ENCODE data around the gene ABHD13. TPM values are rescaled to one million over a fixed set of nuclear protein-coding genes. Genes with fewer than 3 reads are reported as not detected.
A peak's percentile ranks its signal among the peaks of the same experiment; 100 is the strongest.
"Not testable (repeated sequence)": the region's sequence is repeated elsewhere in the genome, so short reads cannot be mapped to it uniquely, and the experiment has no call there.

Gene ABHD13
- total RNA-seq, 4 donors from 2014 or later: 11.6 to 23.8 (median 16.6) TPM

- no peak for TF ChIP-seq EP300 (IDR thresholded peaks at IDR 0.05)
- H3K9me3 ChIP-seq: no peaks in the 10 kb centered on the region
- 83 to 97% methylated on average over 4 of the region's 4 CpGs for WGBS, 2 donors (ENCODE audit: low coverage in 1 of 2)
- H3K36me3 ChIP-seq: no peaks in the 10 kb centered on the region
- peaks cover 0 to 25% (median 7%) of the 10 kb centered on the region in 3 donors for H3K4me1 ChIP-seq
- no peak overlapping the region for H3K27ac ChIP-seq
- no peak for ATAC-seq
- no peak overlapping the region for H3K4me3 ChIP-seq
- H3K27me3 ChIP-seq: no peaks in the 10 kb centered on the region
Measured at GRCh38 chr13:108267347-108267746, 49.2 kb downstream of the ABHD13 start.

- not testable (repeated sequence) for H3K27ac ChIP-seq, H3K36me3 ChIP-seq, ATAC-seq, H3K27me3 ChIP-seq, H3K4me3 ChIP-seq, H3K9me3 ChIP-seq
- H3K4me1 ChIP-seq: peaks cover 0 to 25% (median 7%) of the 10 kb centered on the region in 3 donors
- 88 to 97% methylated on average over 2 to 3 of the region's 3 CpGs for WGBS, 2 donors (ENCODE audit: low coverage in 1 of 2)
Measured at GRCh38 chr13:108267855-108268254, 49.7 kb downstream of the ABHD13 start.

- WGBS, 2 donors (ENCODE audit: low coverage in 1 of 2): 72 to 80% methylated on average over 4 of the region's 4 CpGs
- Histone ChIP-seq H3K36me3 (no peaks in the 10 kb centered on the region), H3K27me3 (no peaks in the 10 kb centered on the region), H3K9me3 (no peaks in the 10 kb centered on the region), H3K4me3 (no peak overlapping the region), H3K27ac (peak overlapping the region in 1 of 4 donors; percentile 48), H3K4me1 (peaks cover 0 to 25% (median 7%) of the 10 kb centered on the region in 3 donors)
- ATAC-seq: no peak
- TF ChIP-seq EP300 (IDR thresholded peaks at IDR 0.05) (no peak), CTCF (IDR thresholded peaks at IDR 0.05) (no peak)
Measured at GRCh38 chr13:108268466-108269112, 50.4 kb downstream of the ABHD13 start.

- no peak for TF ChIP-seq POLR2AphosphoS5 (IDR thresholded peaks at IDR 0.05)
- no peak for TF ChIP-seq EP300 (IDR thresholded peaks at IDR 0.05)
- no peak for TF ChIP-seq CTCF (IDR thresholded peaks at IDR 0.05)
- no peak for TF ChIP-seq POLR2A (IDR thresholded peaks at IDR 0.05)
- Histone ChIP-seq H3K36me3 (no peaks in the 10 kb centered on the region), H3K27me3 (no peaks in the 10 kb centered on the region), H3K27ac (peak within 1 kb of the TSS in 3 of 4 donors; percentile 47 to 73 (median 48)), H3K4me1 (peaks cover 0 to 25% (median 7%) of the 10 kb centered on the region in 3 donors), H3K9me3 (no peaks in the 10 kb centered on the region), H3K4me3 (peak within 1 kb of the TSS; percentile 7 to 48)
- 7 to 18% methylated on average over 3 to 6 of the region's 16 CpGs for WGBS, 2 donors (ENCODE audit: low coverage in 1 of 2)
- peak; percentile 40 for ATAC-seq
Measured at GRCh38 chr13:108269601-108270328, 51.6 kb downstream of the ABHD13 start, which contains the start of gene TNFSF13B. TNFSF13B (plus strand) TSS chr13:108269718; CDS start chr13:108269896, 178 bp downstream.

GRCh38 chr13:108270442-108270841, 52.2 kb downstream of the ABHD13 start:
- Histone ChIP-seq H3K9me3 (no peaks in the 10 kb centered on the region), H3K27me3 (no peaks in the 10 kb centered on the region), H3K4me3 (peak overlapping the region; percentile 7 to 48), H3K36me3 (no peaks in the 10 kb centered on the region), H3K27ac (peak overlapping the region in 3 of 4 donors; percentile 47 to 73 (median 48)), H3K4me1 (peaks cover 0 to 25% (median 7%) of the 10 kb centered on the region in 3 donors)
- ATAC-seq: no peak
- TF ChIP-seq CTCF (IDR thresholded peaks at IDR 0.05) (no peak), POLR2A (IDR thresholded peaks at IDR 0.05) (no peak), EP300 (IDR thresholded peaks at IDR 0.05) (no peak), POLR2AphosphoS5 (IDR thresholded peaks at IDR 0.05) (no peak)
- WGBS, 2 donors (ENCODE audit: low coverage in 1 of 2): 4 to 83% methylated on average over 1 to 3 of the region's 3 CpGs

- no peaks in the 10 kb centered on the region for H3K27me3 ChIP-seq
- ATAC-seq: no peak
- H3K4me1 ChIP-seq: peaks cover 0 to 25% (median 7%) of the 10 kb centered on the region in 3 donors
- no peak for TF ChIP-seq EP300 (IDR thresholded peaks at IDR 0.05)
- TF ChIP-seq POLR2A (IDR thresholded peaks at IDR 0.05): no peak
- no peak for TF ChIP-seq CTCF (IDR thresholded peaks at IDR 0.05)
- no peak for TF ChIP-seq POLR2AphosphoS5 (IDR thresholded peaks at IDR 0.05)
- no peak overlapping the region for H3K27ac ChIP-seq
- H3K4me3 ChIP-seq: no peak overlapping the region
- no peaks in the 10 kb centered on the region for H3K9me3 ChIP-seq
- H3K36me3 ChIP-seq: no peaks in the 10 kb centered on the region
Measured at GRCh38 chr13:108272333-108272732, 54.1 kb downstream of the ABHD13 start.

Data from gastroesophageal sphincter (tissue), 4 donors.